GM12878 (cell line): ENCODE measurements around the gene PTH2R. TPM values are rescaled to one million over a fixed set of nuclear protein-coding genes. Genes with fewer than 3 reads are reported as not detected.

Experiments
- ATAC-seq: fragments of 200-7000 bp; cut with Tn5 transposase; 3 replicates; pipeline ENCODE4 v1.9.1; 2020; ENCODE audit warnings: mild to moderate bottlenecking, moderate library complexity
- BruUV-seq: library from RNA; stranded (reverse); fragments of 400-500 nt; replicated peaks from 2 replicates; lab custom pipeline; 2021; lab: Mats Ljungman, UMichigan
- CTCF ChIA-PET: fragments of 300-600 bp; sonication (Branson Sonifier 250); formaldehyde crosslinking; extraction: SDS; loops from one replicate; lab custom pipeline; 2021; ENCODE audit warnings: inconsistent platforms; lab: Yijun Ruan, JAX
- POLR2A ChIA-PET: fragments of 350-600 bp; formaldehyde crosslinking; extraction: SDS; loops from one replicate; lab custom pipeline; 2021; ENCODE audit warnings: inconsistent platforms; lab: Charles Lee
- RAD21 ChIA-PET: fragments of 300-600 bp; sonication (Branson Sonifier 250); formaldehyde crosslinking; loops from one replicate; lab custom pipeline; 2023; ENCODE audit warnings: antibody characterized with exemption; ENCODE audit not compliant: unreplicated experiment; lab: Charles Lee
- SMC1A ChIA-PET: fragments of 300-600 bp; sonication (Branson Sonifier 250); formaldehyde crosslinking; loops from one replicate; lab custom pipeline; 2023; ENCODE audit not compliant: unreplicated experiment, uncharacterized antibody; lab: Charles Lee
- DNase-seq: peaks from one replicate; pipeline ENCODE4 v3.0.0-alpha.2; 2011; ENCODE audit warnings: low read depth, low spot score
- FAIRE-seq: peaks from 3 replicates; lab custom pipeline; 2011; peaks lifted over from hg19 to GRCh38; lab: Jason Lieb, UNC
- H2AFZ ChIP-seq: 2 replicates; pipeline ENCODE4 v1.6.0; 2011; ENCODE audit warnings: low read depth, low read length, control low read depth; ENCODE audit not compliant: control insufficient read depth
- H3K27ac ChIP-seq: 2 replicates; pipeline ENCODE4 v1.5.1; 2011; ENCODE audit warnings: control low read depth; ENCODE audit not compliant: control insufficient read depth, insufficient read depth
- H3K27me3 ChIP-seq, 2 experiments: replicated peaks in 1 of 2; 2 replicates each; pipeline versions ENCODE4 v1.6.0 to v1.6.1; 2011; ENCODE audit warnings: low read length in 1 of 2; ENCODE audit not compliant: control insufficient read depth in 2 of 2, insufficient read depth in 2 of 2
- H3K36me3 ChIP-seq, 2 experiments: 2 replicates each; pipeline ENCODE4 v1.5.1; 2011; ENCODE audit warnings: low read length in 1 of 2; ENCODE audit not compliant: control insufficient read depth in 2 of 2, insufficient read depth in 2 of 2
- H3K4me1 ChIP-seq: 2 replicates; pipeline ENCODE4 v1.6.1; 2011; ENCODE audit warnings: mild to moderate bottlenecking, low read length, moderate library complexity, mixed read lengths; ENCODE audit not compliant: control insufficient read depth, insufficient read depth
- H3K4me2 ChIP-seq: 2 replicates; pipeline ENCODE4 v1.6.0; 2011; ENCODE audit warnings: control low read depth; ENCODE audit not compliant: control insufficient read depth, insufficient read depth
- H3K4me3 ChIP-seq: fragments of 200-600 bp; sonication (generic); 2 replicates; pipeline ENCODE4 v1.5.1; 2016
- H3K79me2 ChIP-seq: 2 replicates; pipeline ENCODE4 v1.6.0; 2011; ENCODE audit warnings: low read length; ENCODE audit not compliant: control insufficient read depth, insufficient read depth
- H3K9ac ChIP-seq: 2 replicates; pipeline ENCODE4 v1.8.0; 2011; ENCODE audit warnings: low read length, control low read depth, mixed read lengths; ENCODE audit not compliant: control insufficient read depth, insufficient read depth
- H3K9me3 ChIP-seq: replicated peaks from 3 replicates; pipeline ENCODE4 v1.5.1; 2011; ENCODE audit warnings: mild to moderate bottlenecking, low read length; ENCODE audit not compliant: control insufficient read depth, insufficient read depth
- H4K20me1 ChIP-seq: 2 replicates; pipeline ENCODE4 v1.6.0; 2011; ENCODE audit not compliant: control insufficient read depth, insufficient read depth
- BACH1 ChIP-seq: fragments of 450-650 bp; IDR thresholded peaks from 2 replicates; pipeline ENCODE4 v1.6.1; 2017; ENCODE audit warnings: mild to moderate bottlenecking, borderline replicate concordance
- BHLHE40 ChIP-seq, 2 experiments: fragments of 450-650 bp in 1 of 2; IDR thresholded peaks; 2 replicates each; pipeline ENCODE4 v1.6.1; 2011 to 2017; ENCODE audit warnings: low read depth in 2 of 2, borderline replicate concordance in 1 of 2, improper control_type of control experiment in 1 of 2, low read length in 1 of 2, mild to moderate bottlenecking in 1 of 2
- EZH2 ChIP-seq: IDR thresholded peaks from 2 replicates; pipeline ENCODE4 v1.6.1; 2012; ENCODE audit warnings: low read depth, mild to moderate bottlenecking, control low read depth, inconsistent platforms, low read length, borderline replicate concordance; ENCODE audit not compliant: control insufficient read depth
- FOXM1 ChIP-seq: IDR thresholded peaks from 2 replicates; pipeline ENCODE4 v1.6.1; 2012; ENCODE audit warnings: low read depth, mild to moderate bottlenecking, inconsistent platforms, low read length, moderate library complexity
- MEF2A ChIP-seq: IDR thresholded peaks from 2 replicates; pipeline ENCODE4 v1.6.1; 2011; ENCODE audit warnings: low read depth, mild to moderate bottlenecking, low read length, moderate library complexity; ENCODE audit not compliant: insufficient read depth
- MTA2 ChIP-seq: fragments of 450-650 bp; IDR thresholded peaks from 2 replicates; pipeline ENCODE4 v1.6.1; 2016; ENCODE audit warnings: low read depth, mild to moderate bottlenecking, moderate library complexity
- NR2C2 ChIP-seq: IDR thresholded peaks from 2 replicates; pipeline ENCODE4 v1.6.1; 2011; ENCODE audit warnings: borderline replicate concordance, low read depth; ENCODE audit not compliant: control insufficient read depth, insufficient read length
- SREBF1 ChIP-seq: IDR thresholded peaks from 2 replicates; pipeline ENCODE4 v1.6.1; 2012; ENCODE audit warnings: mild to moderate bottlenecking, low read length
- STAT1 ChIP-seq: fragments of 450-650 bp; conservative IDR thresholded peaks from 2 replicates; pipeline ENCODE4 v1.6.1; 2014; ENCODE audit warnings: antibody characterized with exemption, mild to moderate bottlenecking
- YY1 ChIP-seq: IDR thresholded peaks from 2 replicates; pipeline ENCODE4 v1.6.1; 2011; ENCODE audit warnings: low read depth, mild to moderate bottlenecking, low read length
- WGBS: methylation state at CpG from one replicate; pipeline ENCODE4 v1.1.6; 2016; ENCODE audit warnings: low lambda C conversion rate; ENCODE audit not compliant: insufficient replicate concordance, insufficient coverage; ENCODE audit errors: missing lambda C conversion rate; 5-methylcytosine and 5-hydroxymethylcytosine counted together
- in situ Hi-C: fragments of 300-500 bp; cut with MboI; formaldehyde crosslinking; loops from 9 replicates; pipeline ENCODE4 v1.14.3; 2018; ENCODE audit warnings: mixed read lengths
- intact Hi-C: fragments of 100-400 bp; cut with micrococcal nuclease; formaldehyde crosslinking; loops from one replicate; pipeline ENCODE4 v1.14.2; 2022; ENCODE audit not compliant: unreplicated experiment
- polyA plus RNA-seq, 11 experiments: library from polyadenylated mRNA; depleted of rRNA in 4 of 11; unstranded in 6 of 11; stranded (reverse) in 5 of 11; fragments of >200 nt; fragmentation: Nextera tagmentation in 4 of 11; fragmentation: Illumina TruSeq in 1 of 11; extraction: Ambion mirVana in 4 of 11; extraction: Trizol in 1 of 11; gene quantifications; 1 replicate in 1 of 11; 2 replicates in 10 of 11; pipeline versions ENCODE4 v1.2.1 to v1.2.3, GENCODE V29; 2011 to 2016; ENCODE audit warnings: inconsistent platforms in 2 of 11, missing spikeins in 2 of 11, low read depth in 1 of 11
- total RNA-seq, 4 experiments: library from RNA; depleted of rRNA in 3 of 4; stranded (reverse); fragments of >200 nt in 3 of 4; fragmentation: Illumina TruSeq in 1 of 4; extraction: Trizol in 1 of 4; gene quantifications; 2 replicates each; pipeline versions ENCODE4 v1.2.1 to v1.2.3, GENCODE V29; 2013 to 2021
- TF ChIP-seq, protein P1 (sequence below): fragments of 450-650 bp; conservative IDR thresholded peaks from 2 replicates; pipeline ENCODE4 v1.6.1; 2017; ENCODE audit warnings: mild to moderate bottlenecking, moderate library complexity
- TF ChIP-seq, protein P2 (sequence below): fragments of 450-650 bp; IDR thresholded peaks from 2 replicates; pipeline ENCODE4 v1.6.1; 2017; ENCODE audit warnings: mild to moderate bottlenecking, moderate library complexity

The PTH2R gene
- total and polyA plus RNA-seq, 10 of the 15 experiments (the other 5 are each of a cell fraction or from before 2014, with no cell fraction given) = 0.01 to 0.06 (median 0.03) TPM; not detected in 7

DNA sequence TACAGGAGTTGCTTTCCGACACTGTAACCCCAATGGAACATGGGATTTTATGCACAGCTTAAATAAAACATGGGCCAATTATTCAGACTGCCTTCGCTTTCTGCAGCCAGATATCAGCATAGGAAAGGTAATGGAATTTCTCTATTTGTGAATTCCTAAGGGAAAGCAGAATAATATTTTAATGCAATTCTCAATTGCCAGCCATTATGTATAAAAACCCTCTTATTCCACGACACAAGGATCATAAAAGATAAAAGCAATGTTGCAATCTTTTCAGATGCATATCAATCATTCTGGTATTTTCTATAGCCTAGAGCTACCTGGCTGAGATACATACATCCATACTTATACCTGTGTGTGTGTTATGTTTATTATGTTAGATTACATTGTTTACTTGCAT is 31.2 kb downstream of the PTH2R start:
- no peaks in the 10 kb centered on the region for H3K9me3 ChIP-seq
- no peak overlapping the region for H3K9ac ChIP-seq
- no peak overlapping the region for H3K4me3 ChIP-seq
- no peaks in the 10 kb centered on the region for H3K79me2 ChIP-seq
- intact Hi-C loops (no loop called here), in situ Hi-C loops (no loop called here)
- H3K4me2 ChIP-seq = no peak overlapping the region
- DNase-seq (no peak), FAIRE-seq (no peak), ATAC-seq (no peak)
- no peaks in the 10 kb centered on the region for H3K36me3 ChIP-seq
- WGBS = 33% methylated on average over 3 of the region's 3 CpGs
- POLR2A ChIA-PET = no interaction called here
- no peaks in the 10 kb centered on the region for H4K20me1 ChIP-seq
- CTCF ChIA-PET = no interaction called here
- no TSS peak for BruUV-seq
- no peak overlapping the region for H2AFZ ChIP-seq
- TF ChIP-seq NR2C2 (no peak), YY1 (no peak), EZH2 (no peak), BACH1 (no peak), STAT1 (no peak), SREBF1 (no peak), MEF2A (no peak), MTA2 (no peak), BHLHE40 (IDR thresholded peaks at IDR 0.05; ENCODE audit: borderline replicate concordance in 1 of 2, low read depth in 2 of 2, low read length in 1 of 2) (no peak), FOXM1 (no peak)
- TF ChIP-seq, protein P1, sequence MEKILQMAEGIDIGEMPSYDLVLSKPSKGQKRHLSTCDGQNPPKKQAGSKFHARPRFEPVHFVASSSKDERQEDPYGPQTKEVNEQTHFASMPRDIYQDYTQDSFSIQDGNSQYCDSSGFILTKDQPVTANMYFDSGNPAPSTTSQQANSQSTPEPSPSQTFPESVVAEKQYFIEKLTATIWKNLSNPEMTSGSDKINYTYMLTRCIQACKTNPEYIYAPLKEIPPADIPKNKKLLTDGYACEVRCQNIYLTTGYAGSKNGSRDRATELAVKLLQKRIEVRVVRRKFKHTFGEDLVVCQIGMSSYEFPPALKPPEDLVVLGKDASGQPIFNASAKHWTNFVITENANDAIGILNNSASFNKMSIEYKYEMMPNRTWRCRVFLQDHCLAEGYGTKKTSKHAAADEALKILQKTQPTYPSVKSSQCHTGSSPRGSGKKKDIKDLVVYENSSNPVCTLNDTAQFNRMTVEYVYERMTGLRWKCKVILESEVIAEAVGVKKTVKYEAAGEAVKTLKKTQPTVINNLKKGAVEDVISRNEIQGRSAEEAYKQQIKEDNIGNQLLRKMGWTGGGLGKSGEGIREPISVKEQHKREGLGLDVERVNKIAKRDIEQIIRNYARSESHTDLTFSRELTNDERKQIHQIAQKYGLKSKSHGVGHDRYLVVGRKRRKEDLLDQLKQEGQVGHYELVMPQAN = no peak
- TF ChIP-seq, protein P2, sequence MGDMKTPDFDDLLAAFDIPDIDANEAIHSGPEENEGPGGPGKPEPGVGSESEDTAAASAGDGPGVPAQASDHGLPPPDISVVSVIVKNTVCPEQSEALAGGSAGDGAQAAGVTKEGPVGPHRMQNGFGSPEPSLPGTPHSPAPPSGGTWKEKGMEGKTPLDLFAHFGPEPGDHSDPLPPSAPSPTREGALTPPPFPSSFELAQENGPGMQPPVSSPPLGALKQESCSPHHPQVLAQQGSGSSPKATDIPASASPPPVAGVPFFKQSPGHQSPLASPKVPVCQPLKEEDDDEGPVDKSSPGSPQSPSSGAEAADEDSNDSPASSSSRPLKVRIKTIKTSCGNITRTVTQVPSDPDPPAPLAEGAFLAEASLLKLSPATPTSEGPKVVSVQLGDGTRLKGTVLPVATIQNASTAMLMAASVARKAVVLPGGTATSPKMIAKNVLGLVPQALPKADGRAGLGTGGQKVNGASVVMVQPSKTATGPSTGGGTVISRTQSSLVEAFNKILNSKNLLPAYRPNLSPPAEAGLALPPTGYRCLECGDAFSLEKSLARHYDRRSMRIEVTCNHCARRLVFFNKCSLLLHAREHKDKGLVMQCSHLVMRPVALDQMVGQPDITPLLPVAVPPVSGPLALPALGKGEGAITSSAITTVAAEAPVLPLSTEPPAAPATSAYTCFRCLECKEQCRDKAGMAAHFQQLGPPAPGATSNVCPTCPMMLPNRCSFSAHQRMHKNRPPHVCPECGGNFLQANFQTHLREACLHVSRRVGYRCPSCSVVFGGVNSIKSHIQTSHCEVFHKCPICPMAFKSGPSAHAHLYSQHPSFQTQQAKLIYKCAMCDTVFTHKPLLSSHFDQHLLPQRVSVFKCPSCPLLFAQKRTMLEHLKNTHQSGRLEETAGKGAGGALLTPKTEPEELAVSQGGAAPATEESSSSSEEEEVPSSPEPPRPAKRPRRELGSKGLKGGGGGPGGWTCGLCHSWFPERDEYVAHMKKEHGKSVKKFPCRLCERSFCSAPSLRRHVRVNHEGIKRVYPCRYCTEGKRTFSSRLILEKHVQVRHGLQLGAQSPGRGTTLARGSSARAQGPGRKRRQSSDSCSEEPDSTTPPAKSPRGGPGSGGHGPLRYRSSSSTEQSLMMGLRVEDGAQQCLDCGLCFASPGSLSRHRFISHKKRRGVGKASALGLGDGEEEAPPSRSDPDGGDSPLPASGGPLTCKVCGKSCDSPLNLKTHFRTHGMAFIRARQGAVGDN = no peak
- no peaks in the 10 kb centered on the region for H3K27me3 ChIP-seq
- SMC1A ChIA-PET = no interaction called here
- RAD21 ChIA-PET = no interaction called here
- no peak overlapping the region for H3K27ac ChIP-seq
- H3K4me1 ChIP-seq = no peaks in the 10 kb centered on the region
